MM.1S (cell line): Measurements from ENCODE around the gene ITPR1.

ENCODE experiments used
- CTCF ChIP-seq: fragments of 300-600 bp; sonication (generic); IDR thresholded peaks from 2 replicates; pipeline ENCODE4 v1.5.1; 2016; ENCODE audit warnings: antibody characterized with exemption, low read length, mixed read lengths
- EZH2 ChIP-seq: fragments of 300-600 bp; sonication (generic); optimal IDR thresholded peaks from 2 replicates; pipeline ENCODE3; 2017; ENCODE audit warnings: low read depth, mild to moderate bottlenecking, antibody characterized with exemption, low read length, mixed read lengths
- EZH2phosphoT487 ChIP-seq: fragments of 300-600 bp; sonication (generic); IDR thresholded peaks from 2 replicates; pipeline ENCODE4 v1.6.1; 2018; ENCODE audit warnings: antibody characterized with exemption, low read length

- no peak for TF ChIP-seq CTCF
- no peak for TF ChIP-seq EZH2
- TF ChIP-seq EZH2phosphoT487 = no peak
Measured at GRCh38 chr3:4581498-4581897, 88.3 kb downstream of the ITPR1 start.
